ENCODE data around the gene GARS1. TPM values are rescaled to one million over a fixed set of nuclear protein-coding genes. Genes with fewer than 3 reads are reported as not detected.

Gene GARS1
- total and polyA plus RNA-seq, 10 donors, result 41.0 to 90.1 (median 52.1) TPM

- TF ChIP-seq POLR2AphosphoS5 (IDR thresholded peaks at IDR 0.05), result no peak
- no peak for TF ChIP-seq POLR2A (IDR thresholded peaks at IDR 0.05)
- TF ChIP-seq CTCF (IDR thresholded peaks at IDR 0.05 in 8 of 11, conservative IDR thresholded peaks at IDR 0.05 in 3 of 11), result no peak
- H3K4me1 ChIP-seq, result peaks cover 0 to 26% (median 15%) of the 10 kb centered on the region in 6 donors
- no peak overlapping the region for H3K27ac ChIP-seq
- intact Hi-C loops (cut with DNase I; ENCODE audit: low total_unique reads), result no loop called here
- H3K27me3 ChIP-seq (replicated peaks in 1 of 7), result no peaks in the 10 kb centered on the region
- no peak for DNase-seq
- H3K36me3 ChIP-seq, result peaks cover 0 to 58% (median 10%) of the 10 kb centered on the region in 6 donors
- 75 to 94% (median 91%) methylated on average over 3 of the region's 3 CpGs for WGBS, 5 donors
- H3K9me3 ChIP-seq, result no peaks in the 10 kb centered on the region
- no peak overlapping the region for H3K4me3 ChIP-seq
Observed at GRCh38 chr7:30553546-30553945, 41.1 kb upstream of the GARS1 start.

GRCh38 chr7:30555525-30555924 is 39.2 kb upstream of the GARS1 start:
- H3K27ac ChIP-seq, result no peak overlapping the region
- intact Hi-C loops (cut with DNase I; ENCODE audit: low total_unique reads), result no loop called here
- H3K27me3 ChIP-seq (replicated peaks in 1 of 7), result no peaks in the 10 kb centered on the region
- no peak for DNase-seq
- H3K9me3 ChIP-seq, result no peaks in the 10 kb centered on the region
- TF ChIP-seq POLR2A (IDR thresholded peaks at IDR 0.05), result no peak
- no peak for TF ChIP-seq POLR2AphosphoS5 (IDR thresholded peaks at IDR 0.05)
- TF ChIP-seq CTCF (IDR thresholded peaks at IDR 0.05 in 8 of 11, conservative IDR thresholded peaks at IDR 0.05 in 3 of 11), result no peak
- H3K36me3 ChIP-seq, result peaks cover 0 to 59% (median 6%) of the 10 kb centered on the region in 6 donors
- no peak overlapping the region for H3K4me3 ChIP-seq
- WGBS, 5 donors, result 91 to 96% (median 94%) methylated on average over 2 of the region's 2 CpGs
- peaks cover 0 to 11% (median 9%) of the 10 kb centered on the region in 6 donors for H3K4me1 ChIP-seq

GRCh38 chr7:30556840-30557239 is 37.8 kb upstream of the GARS1 start:
- H3K4me3 ChIP-seq, result no peak overlapping the region
- H3K4me1 ChIP-seq, result peaks cover 0 to 3% (median 0%) of the 10 kb centered on the region in 6 donors
- peaks cover 0 to 71% (median 13%) of the 10 kb centered on the region in 6 donors for H3K36me3 ChIP-seq
- TF ChIP-seq CTCF (IDR thresholded peaks at IDR 0.05 in 8 of 11, conservative IDR thresholded peaks at IDR 0.05 in 3 of 11) (no peak), POLR2A (IDR thresholded peaks at IDR 0.05) (no peak), POLR2AphosphoS5 (IDR thresholded peaks at IDR 0.05) (no peak)
- H3K9me3 ChIP-seq, result no peaks in the 10 kb centered on the region
- no peak overlapping the region for H3K27ac ChIP-seq
- no peaks in the 10 kb centered on the region for H3K27me3 ChIP-seq (replicated peaks in 1 of 7)
- intact Hi-C loops (cut with DNase I; ENCODE audit: low total_unique reads), result no loop called here
- 86 to 94% (median 92%) methylated on average over 6 of the region's 6 CpGs for WGBS, 5 donors
- no peak for DNase-seq

GRCh38 chr7:30557245-30557644 is 37.4 kb upstream of the GARS1 start:
- no peak for TF ChIP-seq CTCF (IDR thresholded peaks at IDR 0.05 in 8 of 11, conservative IDR thresholded peaks at IDR 0.05 in 3 of 11)
- no peak for TF ChIP-seq POLR2A (IDR thresholded peaks at IDR 0.05)
- TF ChIP-seq POLR2AphosphoS5 (IDR thresholded peaks at IDR 0.05), result no peak
- intact Hi-C loops (cut with DNase I; ENCODE audit: low total_unique reads), result no loop called here

More at GRCh38 chr7:30557245-30557644, 37.4 kb upstream of the GARS1 start:
- peaks cover 0 to 75% (median 14%) of the 10 kb centered on the region in 6 donors for H3K36me3 ChIP-seq
- H3K4me3 ChIP-seq, result no peak overlapping the region
- no peak overlapping the region for H3K27ac ChIP-seq
- no peak for DNase-seq
- H3K9me3 ChIP-seq, result no peaks in the 10 kb centered on the region
- H3K27me3 ChIP-seq (replicated peaks in 1 of 7), result no peaks in the 10 kb centered on the region
- H3K4me1 ChIP-seq, result peaks cover 0 to 7% (median 1%) of the 10 kb centered on the region in 6 donors
- WGBS, 5 donors, result 93 to 97% (median 95%) methylated on average over 1 of the region's 1 CpG
